ENCODE data around the gene PFDN2.

- no peak for TF ChIP-seq CTCF (conservative IDR thresholded peaks at IDR 0.05)
- no peak for TF ChIP-seq ZFX (IDR thresholded peaks at IDR 0.05)
Measured at GRCh38 chr1:161054232-161054631, 63.6 kb downstream of the PFDN2 start.

Measured in C4-2B (cell line).